WTC11 (cell line): ENCODE data around the gene RNASE11. TPM values are rescaled to one million over a fixed set of nuclear protein-coding genes. Genes with fewer than 3 reads are reported as not detected.

ENCODE experiments used
- ATAC-seq: fragments of 200-7000 bp; cut with Tn5 transposase; 2 replicates; pipeline ENCODE4 v1.10.0; 2021; ENCODE audit warnings: mild to moderate bottlenecking, moderate library complexity
- CTCF ChIA-PET: fragments of 300-600 bp; sonication (Branson Sonifier 250); formaldehyde crosslinking; loops from one replicate; lab custom pipeline; 2021; ENCODE audit warnings: antibody characterized with exemption; lab: Charles Lee
- POLR2A ChIA-PET: fragments of 350-600 bp; sonication (Branson Sonifier 250); formaldehyde crosslinking; loops from one replicate; lab custom pipeline; 2021; ENCODE audit warnings: antibody characterized with exemption; lab: Charles Lee
- DNase-seq: peaks from one replicate; pipeline ENCODE4 v3.0.0; 2021; ENCODE audit warnings: low spot score
- H3K27ac Mint-ChIP-seq: 2 replicates; pipeline ENCODE4 v1.8.0; 2021; ENCODE audit warnings: mixed read lengths
- H3K27me3 Mint-ChIP-seq: 2 replicates; pipeline ENCODE4 v1.8.0; 2021; ENCODE audit warnings: low read depth, mild to moderate bottlenecking, moderate library complexity, mixed read lengths
- H3K36me3 Mint-ChIP-seq: 2 replicates; pipeline ENCODE4 v1.8.0; 2021; ENCODE audit warnings: mixed read lengths
- H3K4me1 Mint-ChIP-seq: 2 replicates; pipeline ENCODE4 v1.8.0; 2022; ENCODE audit warnings: mixed read lengths
- H3K4me3 Mint-ChIP-seq: 2 replicates; pipeline ENCODE4 v1.8.0; 2021; ENCODE audit warnings: mild to moderate bottlenecking, moderate library complexity, mixed read lengths
- H3K9me3 Mint-ChIP-seq: 2 replicates; pipeline ENCODE4 v1.8.0; 2021; ENCODE audit warnings: mixed read lengths
- AFF4 ChIP-seq: sonication (generic); formaldehyde crosslinking; IDR thresholded peaks from 2 replicates; pipeline ENCODE4 v1.8.1; 2023; ENCODE audit warnings: mild to moderate bottlenecking, missing genetic modification reagents, borderline replicate concordance
- CTCF ChIP-seq: fragments of 200-600 bp; IDR thresholded peaks from 2 replicates; pipeline ENCODE4 v1.8.0; 2022; ENCODE audit warnings: antibody characterized with exemption
- E2F1 ChIP-seq: sonication (generic); formaldehyde crosslinking; IDR thresholded peaks from 2 replicates; pipeline ENCODE4 v1.8.0; 2022; ENCODE audit warnings: mild to moderate bottlenecking, missing genetic modification reagents
- ERG ChIP-seq: fragments of 250-450 bp; sonication (Bioruptor Pico); IDR thresholded peaks from 2 replicates; pipeline ENCODE4 v1.8.0; 2021; ENCODE audit warnings: mild to moderate bottlenecking
- IRF1 ChIP-seq: sonication (generic); formaldehyde crosslinking; IDR thresholded peaks from 2 replicates; pipeline ENCODE4 v1.8.0; 2023; ENCODE audit warnings: missing genetic modification reagents
- MAX ChIP-seq: sonication (generic); formaldehyde crosslinking; IDR thresholded peaks from 2 replicates; pipeline ENCODE4 v1.8.0; 2022; ENCODE audit warnings: mild to moderate bottlenecking, missing genetic modification reagents
- NFYB ChIP-seq: sonication (generic); formaldehyde crosslinking; conservative IDR thresholded peaks from 2 replicates; pipeline ENCODE4 v1.8.0; 2022; ENCODE audit warnings: low read depth, missing genetic modification reagents
- NR1H2 ChIP-seq: sonication (generic); formaldehyde crosslinking; IDR thresholded peaks from 2 replicates; pipeline ENCODE4 v1.9.0; 2021; ENCODE audit warnings: mild to moderate bottlenecking, moderate library complexity, missing genetic modification reagents
- PRDM15 ChIP-seq: sonication (generic); formaldehyde crosslinking; IDR thresholded peaks from 2 replicates; pipeline ENCODE4 v1.8.0; 2022; ENCODE audit warnings: missing genetic modification reagents
- PRRX2 ChIP-seq: fragments of 250-450 bp; sonication (Bioruptor Pico); IDR thresholded peaks from 2 replicates; pipeline ENCODE4 v1.8.0; 2021; ENCODE audit warnings: mild to moderate bottlenecking
- SMAD3 ChIP-seq: sonication (generic); formaldehyde crosslinking; IDR thresholded peaks from 2 replicates; pipeline ENCODE4 v1.8.0; 2022; ENCODE audit warnings: missing genetic modification reagents, mild to moderate bottlenecking, borderline replicate concordance
- TCF7 ChIP-seq: sonication (generic); formaldehyde crosslinking; IDR thresholded peaks from 2 replicates; pipeline ENCODE4 v1.8.0; 2022; ENCODE audit warnings: mild to moderate bottlenecking, low read depth, missing genetic modification reagents, moderate library complexity
- ZNF138 ChIP-seq: sonication (generic); formaldehyde crosslinking; conservative IDR thresholded peaks from 2 replicates; pipeline ENCODE4 v1.8.1; 2022; ENCODE audit warnings: mild to moderate bottlenecking, moderate library complexity, missing genetic modification reagents
- ZNF416 ChIP-seq: fragments of 250-450 bp; sonication (Bioruptor Pico); IDR thresholded peaks from 2 replicates; pipeline ENCODE4 v1.9.0; 2021; ENCODE audit warnings: mild to moderate bottlenecking, inconsistent platforms
- ZNF425 ChIP-seq: fragments of 250-450 bp; sonication (Bioruptor Pico); conservative IDR thresholded peaks from 2 replicates; pipeline ENCODE4 v1.9.0; 2021; ENCODE audit warnings: mild to moderate bottlenecking
- ZNF671 ChIP-seq: fragments of 250-450 bp; sonication (Bioruptor Pico); IDR thresholded peaks from 2 replicates; pipeline ENCODE4 v1.8.0; 2021; ENCODE audit warnings: mild to moderate bottlenecking
- total RNA-seq: library from RNA; stranded (reverse); gene quantifications from 3 replicates; pipeline ENCODE4 v1.2.3, GENCODE V29; 2021

RNASE11 gene
- total RNA-seq, 1 experiment from 2014 or later: not detected

- peak; percentile 45; the same call in 1 of the 2 replicates for TF ChIP-seq PRDM15
Measured at GRCh38 chr14:20631880-20632389, 44.1 kb upstream of the RNASE11 start (continued).

- H3K27me3 Mint-ChIP-seq: peaks cover 65% of the 10 kb centered on the region
- ATAC-seq (peak; percentile 7), DNase-seq (no peak)
- H3K4me1 Mint-ChIP-seq: peaks cover 24% of the 10 kb centered on the region
- 0 out of 2 replicates have a peak, but pooled peaks cover 4% of the 10 kb centered on the region for H3K9me3 Mint-ChIP-seq
- H3K27ac Mint-ChIP-seq: peak overlapping the region; percentile 79; the same call in 1 of the 2 replicates
- CTCF ChIA-PET: interaction anchor here (0.9 to 3.1 kb wide), 11 partner anchors 18 to 340 kb away, joined by 3 to 30 read pairs (median 5); no protein-coding TSS in a partner anchor
- H3K36me3 Mint-ChIP-seq: no peaks in the 10 kb centered on the region
- POLR2A ChIA-PET: interaction anchor here (0.8 to 1.1 kb wide), 3 partner anchors 53 to 288 kb away, joined by 3 to 6 read pairs (median 4); partner anchors contain the start of genes PARP2 and RNASE4
- peak overlapping the region; percentile 93 for H3K4me3 Mint-ChIP-seq
- TF ChIP-seq AFF4 (CRISPR knock-in tag) (no peak), ERG (CRISPR knock-in tag) (no peak), NR1H2 (CRISPR knock-in tag) (no peak), E2F1 (no peak), TCF7 (CRISPR knock-in tag) (no peak), ZNF671 (CRISPR knock-in tag) (no peak), MAX (CRISPR knock-in tag) (no peak), SMAD3 (CRISPR knock-in tag) (no peak), NFYB (CRISPR knock-in tag) (no peak), PRRX2 (CRISPR knock-in tag) (no peak), CTCF (no peak), ZNF138 (no peak), ZNF425 (no peak), IRF1 (CRISPR knock-in tag) (no peak), ZNF416 (CRISPR knock-in tag) (no peak)
Measured at GRCh38 chr14:20631023-20631879, 43.5 kb upstream of the RNASE11 start.
